WTC11 (cell line): ENCODE results near the gene TLE6. TPM values are rescaled to one million over a fixed set of nuclear protein-coding genes. Genes with fewer than 3 reads are reported as not detected.
A peak's percentile ranks its signal among the peaks of the same experiment; 100 is the strongest.

Experiments
- EMX1 ChIP-seq: fragments of 250-450 bp; sonication (Bioruptor Pico); IDR thresholded peaks from 2 replicates; pipeline ENCODE4 v1.8.0; 2021; ENCODE audit warnings: mild to moderate bottlenecking
- ESRRA ChIP-seq: sonication (generic); formaldehyde crosslinking; IDR thresholded peaks from 2 replicates; pipeline ENCODE4 v1.8.1; 2022; ENCODE audit warnings: mild to moderate bottlenecking, missing genetic modification reagents, borderline replicate concordance
- FOXP1 ChIP-seq: sonication (generic); formaldehyde crosslinking; IDR thresholded peaks from 2 replicates; pipeline ENCODE4 v1.8.0; 2022; ENCODE audit warnings: missing genetic modification reagents, mild to moderate bottlenecking, moderate library complexity, borderline replicate concordance
- FOXP4 ChIP-seq: sonication (generic); formaldehyde crosslinking; IDR thresholded peaks from 2 replicates; pipeline ENCODE4 v1.8.0; 2022; ENCODE audit warnings: mild to moderate bottlenecking, missing genetic modification reagents
- GRHL2 ChIP-seq: fragments of 250-450 bp; sonication (Bioruptor Pico); IDR thresholded peaks from 2 replicates; pipeline ENCODE4 v1.8.0; 2022; ENCODE audit warnings: mild to moderate bottlenecking, moderate library complexity; ENCODE audit not compliant: insufficient replicate concordance, severe bottlenecking
- IRF1 ChIP-seq: sonication (generic); formaldehyde crosslinking; IDR thresholded peaks from 2 replicates; pipeline ENCODE4 v1.8.0; 2023; ENCODE audit warnings: missing genetic modification reagents
- IRF2 ChIP-seq: sonication (generic); formaldehyde crosslinking; IDR thresholded peaks from 2 replicates; pipeline ENCODE4 v1.8.0; 2022; ENCODE audit warnings: low read depth, missing genetic modification reagents, borderline replicate concordance
- JUN ChIP-seq: sonication (generic); formaldehyde crosslinking; IDR thresholded peaks from 2 replicates; pipeline ENCODE4 v1.8.0; 2023; ENCODE audit warnings: mild to moderate bottlenecking, missing genetic modification reagents
- NFATC4 ChIP-seq: fragments of 250-450 bp; sonication (Bioruptor Pico); IDR thresholded peaks from 2 replicates; pipeline ENCODE4 v1.9.0; 2021; ENCODE audit warnings: mild to moderate bottlenecking
- RELA ChIP-seq: sonication (generic); formaldehyde crosslinking; IDR thresholded peaks from 2 replicates; pipeline ENCODE4 v1.8.1; 2022; ENCODE audit warnings: missing genetic modification reagents, mild to moderate bottlenecking, borderline replicate concordance
- SOX15 ChIP-seq: fragments of 250-450 bp; sonication (Bioruptor Pico); IDR thresholded peaks from 2 replicates; pipeline ENCODE4 v1.9.0; 2021; ENCODE audit warnings: mild to moderate bottlenecking
- TCF7 ChIP-seq: sonication (generic); formaldehyde crosslinking; IDR thresholded peaks from 2 replicates; pipeline ENCODE4 v1.8.0; 2022; ENCODE audit warnings: mild to moderate bottlenecking, low read depth, missing genetic modification reagents, moderate library complexity
- USF1 ChIP-seq: sonication (generic); formaldehyde crosslinking; IDR thresholded peaks from 2 replicates; pipeline ENCODE4 v1.8.0; 2022; ENCODE audit warnings: mild to moderate bottlenecking, missing genetic modification reagents
- USF2 ChIP-seq: sonication (generic); formaldehyde crosslinking; IDR thresholded peaks from 2 replicates; pipeline ENCODE4 v1.8.1; 2023; ENCODE audit warnings: mild to moderate bottlenecking, missing genetic modification reagents, moderate library complexity
- ZBTB21 ChIP-seq: sonication (generic); formaldehyde crosslinking; IDR thresholded peaks from 2 replicates; pipeline ENCODE4 v1.8.1; 2023; ENCODE audit warnings: mild to moderate bottlenecking, missing genetic modification reagents, borderline replicate concordance
- ZNF219 ChIP-seq: sonication (generic); formaldehyde crosslinking; IDR thresholded peaks from 2 replicates; pipeline ENCODE4 v1.8.0; 2023; ENCODE audit warnings: missing genetic modification reagents, mild to moderate bottlenecking, borderline replicate concordance
- ZNF396 ChIP-seq: fragments of 250-450 bp; sonication (Bioruptor Pico); IDR thresholded peaks from 2 replicates; pipeline ENCODE4 v1.8.0; 2021; ENCODE audit warnings: mild to moderate bottlenecking, moderate library complexity, borderline replicate concordance
- total RNA-seq: library from RNA; stranded (reverse); gene quantifications from 3 replicates; pipeline ENCODE4 v1.2.3, GENCODE V29; 2021
- TF ChIP-seq, protein P1 (sequence below): sonication (generic); formaldehyde crosslinking; conservative IDR thresholded peaks from 2 replicates; pipeline ENCODE4 v1.8.1; 2023; ENCODE audit warnings: mild to moderate bottlenecking, low read depth, missing genetic modification reagents, moderate library complexity
- TF ChIP-seq, protein P2 (sequence below): sonication (generic); formaldehyde crosslinking; IDR thresholded peaks from 2 replicates; pipeline ENCODE4 v1.8.1; 2022; ENCODE audit warnings: low read depth, missing genetic modification reagents, borderline replicate concordance
- TF ChIP-seq, protein P3 (sequence below): fragments of 250-450 bp; sonication (Bioruptor Pico); conservative IDR thresholded peaks from 2 replicates; pipeline ENCODE4 v1.9.0; 2021; ENCODE audit warnings: mild to moderate bottlenecking
- TF ChIP-seq, protein P4 (sequence below): fragments of 250-450 bp; sonication (Bioruptor Pico); IDR thresholded peaks from 2 replicates; pipeline ENCODE4 v2.1.2; 2022; ENCODE audit warnings: mild to moderate bottlenecking, moderate library complexity
- TF ChIP-seq, protein P5 (sequence below): sonication (generic); formaldehyde crosslinking; IDR thresholded peaks from 2 replicates; pipeline ENCODE4 v1.8.1; 2022; ENCODE audit warnings: missing genetic modification reagents, borderline replicate concordance
- TF ChIP-seq, protein P6 (sequence below): fragments of 250-450 bp; sonication (Bioruptor Pico); IDR thresholded peaks from 2 replicates; pipeline ENCODE4 v1.9.0; 2021; ENCODE audit warnings: mild to moderate bottlenecking

TLE6 gene
- total RNA-seq, 1 experiment from 2014 or later: 3.1 TPM

DNA sequence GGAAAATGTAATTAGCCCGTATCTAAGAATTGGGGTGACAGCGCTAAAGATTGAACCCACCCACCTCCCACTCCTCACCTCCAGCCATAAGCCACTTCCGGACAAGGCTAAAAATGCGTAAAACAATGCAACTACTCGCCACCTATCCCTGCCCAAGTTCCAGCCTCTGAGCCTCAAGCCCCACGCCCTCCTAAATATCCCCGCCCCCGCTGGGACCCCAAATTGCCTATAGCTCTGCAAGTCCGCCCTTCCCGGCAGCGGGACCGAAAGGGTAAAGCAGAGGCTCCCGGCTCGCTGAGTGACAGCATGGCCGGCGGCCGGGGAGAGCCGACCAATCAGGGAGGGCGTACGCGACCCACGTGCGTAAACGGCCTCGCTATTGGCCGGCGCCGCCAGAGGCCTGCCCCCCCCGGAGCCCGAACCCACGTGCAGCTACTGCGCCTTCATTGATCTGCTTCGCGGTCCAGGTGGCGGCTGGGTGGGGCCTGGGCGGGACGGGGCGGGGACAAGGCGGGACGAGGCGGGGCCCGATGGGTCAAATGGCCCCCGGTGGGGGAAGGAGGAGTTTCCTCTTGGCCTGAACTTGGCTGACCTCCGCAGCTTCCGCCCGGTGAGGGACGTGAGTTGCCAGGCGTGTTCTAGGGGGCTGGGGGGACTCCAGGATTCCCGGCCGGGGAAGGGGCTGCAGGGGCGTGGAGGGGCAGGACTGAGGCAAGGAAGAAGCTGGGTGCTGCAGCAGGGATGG is at the start of gene TLE6 (continued):
- TF ChIP-seq USF1 (CRISPR knock-in tag): peak; percentile 89
- no peak for TF ChIP-seq FOXP4 (CRISPR knock-in tag)
- TF ChIP-seq FOXP1: no peak
- TF ChIP-seq, protein P1, sequence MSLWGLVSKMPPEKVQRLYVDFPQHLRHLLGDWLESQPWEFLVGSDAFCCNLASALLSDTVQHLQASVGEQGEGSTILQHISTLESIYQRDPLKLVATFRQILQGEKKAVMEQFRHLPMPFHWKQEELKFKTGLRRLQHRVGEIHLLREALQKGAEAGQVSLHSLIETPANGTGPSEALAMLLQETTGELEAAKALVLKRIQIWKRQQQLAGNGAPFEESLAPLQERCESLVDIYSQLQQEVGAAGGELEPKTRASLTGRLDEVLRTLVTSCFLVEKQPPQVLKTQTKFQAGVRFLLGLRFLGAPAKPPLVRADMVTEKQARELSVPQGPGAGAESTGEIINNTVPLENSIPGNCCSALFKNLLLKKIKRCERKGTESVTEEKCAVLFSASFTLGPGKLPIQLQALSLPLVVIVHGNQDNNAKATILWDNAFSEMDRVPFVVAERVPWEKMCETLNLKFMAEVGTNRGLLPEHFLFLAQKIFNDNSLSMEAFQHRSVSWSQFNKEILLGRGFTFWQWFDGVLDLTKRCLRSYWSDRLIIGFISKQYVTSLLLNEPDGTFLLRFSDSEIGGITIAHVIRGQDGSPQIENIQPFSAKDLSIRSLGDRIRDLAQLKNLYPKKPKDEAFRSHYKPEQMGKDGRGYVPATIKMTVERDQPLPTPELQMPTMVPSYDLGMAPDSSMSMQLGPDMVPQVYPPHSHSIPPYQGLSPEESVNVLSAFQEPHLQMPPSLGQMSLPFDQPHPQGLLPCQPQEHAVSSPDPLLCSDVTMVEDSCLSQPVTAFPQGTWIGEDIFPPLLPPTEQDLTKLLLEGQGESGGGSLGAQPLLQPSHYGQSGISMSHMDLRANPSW: no peak
- no peak for TF ChIP-seq ZNF219
- no peak for TF ChIP-seq ZBTB21 (CRISPR knock-in tag)
- no peak for TF ChIP-seq ZNF396 (CRISPR knock-in tag)
- no peak for TF ChIP-seq JUN (CRISPR knock-in tag)
- TF ChIP-seq SOX15 (CRISPR knock-in tag): no peak
- TF ChIP-seq, protein P2, sequence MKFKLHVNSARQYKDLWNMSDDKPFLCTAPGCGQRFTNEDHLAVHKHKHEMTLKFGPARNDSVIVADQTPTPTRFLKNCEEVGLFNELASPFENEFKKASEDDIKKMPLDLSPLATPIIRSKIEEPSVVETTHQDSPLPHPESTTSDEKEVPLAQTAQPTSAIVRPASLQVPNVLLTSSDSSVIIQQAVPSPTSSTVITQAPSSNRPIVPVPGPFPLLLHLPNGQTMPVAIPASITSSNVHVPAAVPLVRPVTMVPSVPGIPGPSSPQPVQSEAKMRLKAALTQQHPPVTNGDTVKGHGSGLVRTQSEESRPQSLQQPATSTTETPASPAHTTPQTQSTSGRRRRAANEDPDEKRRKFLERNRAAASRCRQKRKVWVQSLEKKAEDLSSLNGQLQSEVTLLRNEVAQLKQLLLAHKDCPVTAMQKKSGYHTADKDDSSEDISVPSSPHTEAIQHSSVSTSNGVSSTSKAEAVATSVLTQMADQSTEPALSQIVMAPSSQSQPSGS (CRISPR knock-in tag): no peak
- TF ChIP-seq NFATC4: no peak
- TF ChIP-seq TCF7 (CRISPR knock-in tag): no peak
- 0 out of 2 replicates have a peak, but pooled peaks have one; percentile 31 for TF ChIP-seq ESRRA (CRISPR knock-in tag)
- TF ChIP-seq, protein P3, sequence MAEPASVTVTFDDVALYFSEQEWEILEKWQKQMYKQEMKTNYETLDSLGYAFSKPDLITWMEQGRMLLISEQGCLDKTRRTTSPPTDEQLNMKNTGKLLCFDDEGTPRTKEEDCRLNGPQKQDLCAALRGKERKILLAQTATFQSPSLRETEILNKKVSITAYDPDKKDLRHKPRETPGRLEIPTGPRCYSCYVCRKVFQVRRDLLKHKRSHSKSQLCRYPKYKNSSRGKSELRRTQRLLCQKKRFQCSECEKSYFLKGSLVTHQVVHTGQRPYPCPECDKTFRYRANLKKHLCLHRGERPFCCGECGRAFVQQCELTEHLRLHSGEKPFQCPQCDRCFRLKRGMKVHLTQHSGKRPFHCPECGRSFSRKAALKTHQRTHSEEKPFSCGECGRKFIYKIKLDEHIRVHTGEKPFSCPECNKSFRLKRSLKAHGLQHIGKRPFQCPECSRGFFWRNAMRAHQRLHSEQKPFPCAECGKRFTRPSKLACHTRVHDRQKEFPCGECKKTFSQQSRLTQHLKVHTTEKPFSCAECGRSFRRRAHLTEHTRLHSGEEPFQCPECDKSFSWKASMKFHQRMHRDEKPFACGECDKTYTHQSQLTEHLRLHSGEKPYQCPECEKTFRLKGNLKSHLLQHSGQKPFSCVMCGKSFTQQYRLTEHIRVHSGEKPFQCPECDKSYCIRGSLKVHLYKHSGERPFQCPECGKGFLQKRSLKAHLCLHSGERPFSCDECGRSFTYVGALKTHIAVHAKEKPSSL (CRISPR knock-in tag): no peak
- no peak for TF ChIP-seq GRHL2 (CRISPR knock-in tag)
- TF ChIP-seq EMX1 (CRISPR knock-in tag): no peak
- TF ChIP-seq, protein P4, sequence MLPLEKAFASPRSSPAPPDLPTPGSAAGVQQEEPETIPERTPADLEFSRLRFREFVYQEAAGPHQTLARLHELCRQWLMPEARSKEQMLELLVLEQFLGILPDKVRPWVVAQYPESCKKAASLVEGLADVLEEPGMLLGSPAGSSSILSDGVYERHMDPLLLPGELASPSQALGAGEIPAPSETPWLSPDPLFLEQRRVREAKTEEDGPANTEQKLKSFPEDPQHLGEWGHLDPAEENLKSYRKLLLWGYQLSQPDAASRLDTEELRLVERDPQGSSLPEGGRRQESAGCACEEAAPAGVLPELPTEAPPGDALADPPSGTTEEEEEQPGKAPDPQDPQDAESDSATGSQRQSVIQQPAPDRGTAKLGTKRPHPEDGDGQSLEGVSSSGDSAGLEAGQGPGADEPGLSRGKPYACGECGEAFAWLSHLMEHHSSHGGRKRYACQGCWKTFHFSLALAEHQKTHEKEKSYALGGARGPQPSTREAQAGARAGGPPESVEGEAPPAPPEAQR: no peak
- TF ChIP-seq, protein P5, sequence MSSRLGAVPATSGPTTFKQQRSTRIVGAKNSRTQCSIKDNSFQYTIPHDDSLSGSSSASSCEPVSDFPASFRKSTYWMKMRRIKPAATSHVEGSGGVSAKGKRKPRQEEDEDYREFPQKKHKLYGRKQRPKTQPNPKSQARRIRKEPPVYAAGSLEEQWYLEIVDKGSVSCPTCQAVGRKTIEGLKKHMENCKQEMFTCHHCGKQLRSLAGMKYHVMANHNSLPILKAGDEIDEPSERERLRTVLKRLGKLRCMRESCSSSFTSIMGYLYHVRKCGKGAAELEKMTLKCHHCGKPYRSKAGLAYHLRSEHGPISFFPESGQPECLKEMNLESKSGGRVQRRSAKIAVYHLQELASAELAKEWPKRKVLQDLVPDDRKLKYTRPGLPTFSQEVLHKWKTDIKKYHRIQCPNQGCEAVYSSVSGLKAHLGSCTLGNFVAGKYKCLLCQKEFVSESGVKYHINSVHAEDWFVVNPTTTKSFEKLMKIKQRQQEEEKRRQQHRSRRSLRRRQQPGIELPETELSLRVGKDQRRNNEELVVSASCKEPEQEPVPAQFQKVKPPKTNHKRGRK (CRISPR knock-in tag): no peak
- TF ChIP-seq IRF1 (CRISPR knock-in tag): no peak
- TF ChIP-seq USF2 (CRISPR knock-in tag): peak; percentile 84
- no peak for TF ChIP-seq IRF2
- TF ChIP-seq, protein P6, sequence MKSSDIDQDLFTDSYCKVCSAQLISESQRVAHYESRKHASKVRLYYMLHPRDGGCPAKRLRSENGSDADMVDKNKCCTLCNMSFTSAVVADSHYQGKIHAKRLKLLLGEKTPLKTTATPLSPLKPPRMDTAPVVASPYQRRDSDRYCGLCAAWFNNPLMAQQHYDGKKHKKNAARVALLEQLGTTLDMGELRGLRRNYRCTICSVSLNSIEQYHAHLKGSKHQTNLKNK (CRISPR knock-in tag): no peak
- TF ChIP-seq RELA (CRISPR knock-in tag): no peak
